Neural progenitor cell (in vitro differentiated cells): ENCODE measurements around the gene OVOL3. TPM values are rescaled to one million over a fixed set of nuclear protein-coding genes. Genes with fewer than 3 reads are reported as not detected.

Source experiments
- DNase-seq: peaks from one replicate; pipeline ENCODE4 v3.0.0-alpha.2; 2016; ENCODE audit warnings: low spot score
- H2AFZ ChIP-seq: fragments of 200-600 bp; sonication (generic); replicated peaks from 2 replicates; pipeline ENCODE4 v1.6.1; 2016; ENCODE audit warnings: antibody characterized with exemption
- H3F3A ChIP-seq: fragments of 200-600 bp; sonication (generic); 2 replicates; pipeline ENCODE4 v1.6.1; 2016; ENCODE audit warnings: antibody characterized with exemption, low read depth
- H3K27ac ChIP-seq: fragments of 200-600 bp; sonication (generic); 2 replicates; pipeline ENCODE4 v1.5.1; 2016; ENCODE audit warnings: mild to moderate bottlenecking
- H3K27me3 ChIP-seq: fragments of 200-600 bp; sonication (generic); 2 replicates; pipeline ENCODE4 v1.6.1; 2016; ENCODE audit warnings: mild to moderate bottlenecking, moderate library complexity
- H3K36me3 ChIP-seq: fragments of 200-600 bp; sonication (generic); 2 replicates; pipeline ENCODE4 v1.5.1; 2016
- H3K4me1 ChIP-seq: fragments of 200-600 bp; sonication (generic); 2 replicates; pipeline ENCODE4 v1.6.1; 2016; ENCODE audit warnings: mixed run types
- H3K4me2 ChIP-seq: fragments of 200-600 bp; sonication (generic); 2 replicates; pipeline ENCODE4 v1.6.1; 2016
- H3K4me3 ChIP-seq: fragments of 200-600 bp; sonication (generic); 2 replicates; pipeline ENCODE4 v1.5.1; 2016
- H3K79me2 ChIP-seq: fragments of 200-600 bp; sonication (generic); 2 replicates; pipeline ENCODE4 v1.6.1; 2016; ENCODE audit warnings: low read depth
- H3K9ac ChIP-seq: fragments of 200-600 bp; sonication (generic); 2 replicates; pipeline ENCODE4 v1.6.1; 2016
- H3K9me3 ChIP-seq: fragments of 200-600 bp; sonication (generic); 2 replicates; pipeline ENCODE4 v1.5.1; 2016; ENCODE audit warnings: low read depth
- H4K20me1 ChIP-seq: fragments of 200-600 bp; sonication (generic); 2 replicates; pipeline ENCODE4 v1.6.1; 2016; ENCODE audit warnings: low read depth
- H3K27ac Mint-ChIP-seq: 3 replicates; pipeline ENCODE4 v1.8.0; 2021; ENCODE audit warnings: mixed read lengths
- H3K27me3 Mint-ChIP-seq: 2 replicates; pipeline ENCODE4 v1.8.0; 2022; ENCODE audit warnings: low read depth, mild to moderate bottlenecking, inconsistent platforms, moderate library complexity, mixed read lengths; ENCODE audit not compliant: insufficient read depth
- H3K36me3 Mint-ChIP-seq: 3 replicates; pipeline ENCODE4 v1.8.0; 2021; ENCODE audit warnings: mixed read lengths
- H3K4me1 Mint-ChIP-seq: 3 replicates; pipeline ENCODE4 v1.8.0; 2021; ENCODE audit warnings: mixed read lengths
- H3K4me3 Mint-ChIP-seq: 3 replicates; pipeline ENCODE4 v1.8.0; 2021; ENCODE audit warnings: mild to moderate bottlenecking, moderate library complexity, mixed read lengths
- H3K9me3 Mint-ChIP-seq: 3 replicates; pipeline ENCODE4 v1.8.0; 2020; ENCODE audit warnings: mixed read lengths
- EZH2 ChIP-seq: fragments of 200-600 bp; sonication (generic); IDR thresholded peaks from 2 replicates; pipeline ENCODE4 v1.6.1; 2017; ENCODE audit warnings: antibody characterized with exemption, mild to moderate bottlenecking, moderate library complexity
- EZH2phosphoT487 ChIP-seq: fragments of 200-600 bp; sonication (generic); IDR thresholded peaks from 2 replicates; pipeline ENCODE4 v1.6.1; 2017; ENCODE audit warnings: antibody characterized with exemption
- total RNA-seq: library from RNA; depleted of rRNA; stranded (reverse); fragments of >200 nt; gene quantifications from 2 replicates; pipeline ENCODE4 v1.2.3, GENCODE V29; 2015; ENCODE audit warnings: low replicate concordance
- TF ChIP-seq, protein P1 (sequence below): fragments of 200-600 bp; sonication (generic); IDR thresholded peaks from 2 replicates; pipeline ENCODE4 v1.5.1; 2017; ENCODE audit warnings: antibody characterized with exemption, mild to moderate bottlenecking

Gene OVOL3
- total RNA-seq, 1 donor from 2014 or later: not detected

DNA sequence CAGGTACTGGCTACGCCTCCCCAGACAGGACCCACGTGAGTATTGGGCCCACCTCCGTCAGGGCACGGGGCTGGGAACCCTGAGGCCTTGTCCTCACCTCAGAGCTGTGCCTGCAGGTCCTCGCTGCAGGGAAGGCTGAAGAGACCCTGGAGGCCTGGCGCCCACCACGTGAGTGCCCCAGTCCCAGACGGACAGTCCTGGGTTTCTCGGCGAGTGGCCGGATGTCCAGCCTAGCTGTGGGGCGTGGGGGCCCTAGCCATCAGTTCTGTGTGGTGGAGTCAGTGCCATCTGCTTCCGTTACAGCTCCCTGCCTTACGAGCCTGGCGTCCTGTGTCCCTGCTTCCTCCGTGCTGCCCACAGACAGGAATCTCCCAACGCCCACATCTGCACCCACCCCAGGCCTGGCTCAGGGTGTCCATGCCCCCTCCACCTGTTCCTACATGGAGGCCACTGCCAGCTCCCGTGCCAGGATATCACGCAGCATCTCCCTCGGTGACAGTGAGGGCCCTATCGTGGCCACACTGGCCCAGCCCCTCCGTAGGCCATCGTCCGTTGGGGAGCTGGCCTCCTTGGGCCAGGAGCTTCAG lies 7.8 kb upstream of the OVOL3 start:
- no peak for TF ChIP-seq EZH2phosphoT487
- no peak for TF ChIP-seq EZH2
- TF ChIP-seq, protein P1, sequence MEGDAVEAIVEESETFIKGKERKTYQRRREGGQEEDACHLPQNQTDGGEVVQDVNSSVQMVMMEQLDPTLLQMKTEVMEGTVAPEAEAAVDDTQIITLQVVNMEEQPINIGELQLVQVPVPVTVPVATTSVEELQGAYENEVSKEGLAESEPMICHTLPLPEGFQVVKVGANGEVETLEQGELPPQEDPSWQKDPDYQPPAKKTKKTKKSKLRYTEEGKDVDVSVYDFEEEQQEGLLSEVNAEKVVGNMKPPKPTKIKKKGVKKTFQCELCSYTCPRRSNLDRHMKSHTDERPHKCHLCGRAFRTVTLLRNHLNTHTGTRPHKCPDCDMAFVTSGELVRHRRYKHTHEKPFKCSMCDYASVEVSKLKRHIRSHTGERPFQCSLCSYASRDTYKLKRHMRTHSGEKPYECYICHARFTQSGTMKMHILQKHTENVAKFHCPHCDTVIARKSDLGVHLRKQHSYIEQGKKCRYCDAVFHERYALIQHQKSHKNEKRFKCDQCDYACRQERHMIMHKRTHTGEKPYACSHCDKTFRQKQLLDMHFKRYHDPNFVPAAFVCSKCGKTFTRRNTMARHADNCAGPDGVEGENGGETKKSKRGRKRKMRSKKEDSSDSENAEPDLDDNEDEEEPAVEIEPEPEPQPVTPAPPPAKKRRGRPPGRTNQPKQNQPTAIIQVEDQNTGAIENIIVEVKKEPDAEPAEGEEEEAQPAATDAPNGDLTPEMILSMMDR: no peak
- Histone ChIP-seq H3K27me3 (no peaks in the 10 kb centered on the region), H3K9ac (no peak overlapping the region), H3K9me3 (no peaks in the 10 kb centered on the region), H3K4me3 (no peak overlapping the region), H3K4me2 (no peak overlapping the region), H2AFZ (no peak overlapping the region), H3K79me2 (no peaks in the 10 kb centered on the region), H3K36me3 (no peaks in the 10 kb centered on the region), H4K20me1 (no peaks in the 10 kb centered on the region), H3K4me1 (no peaks in the 10 kb centered on the region), H3K27ac (no peak overlapping the region), H3F3A (peaks cover 8% of the 10 kb centered on the region)
- Mint-ChIP-seq H3K9me3 (no peaks in the 10 kb centered on the region), H3K4me1 (peaks cover 5% of the 10 kb centered on the region), H3K36me3 (peaks cover 7% of the 10 kb centered on the region), H3K27ac (no peak overlapping the region), H3K4me3 (no peak overlapping the region), H3K27me3 (peaks cover 4% of the 10 kb centered on the region)
- DNase-seq: no peak

DNA sequence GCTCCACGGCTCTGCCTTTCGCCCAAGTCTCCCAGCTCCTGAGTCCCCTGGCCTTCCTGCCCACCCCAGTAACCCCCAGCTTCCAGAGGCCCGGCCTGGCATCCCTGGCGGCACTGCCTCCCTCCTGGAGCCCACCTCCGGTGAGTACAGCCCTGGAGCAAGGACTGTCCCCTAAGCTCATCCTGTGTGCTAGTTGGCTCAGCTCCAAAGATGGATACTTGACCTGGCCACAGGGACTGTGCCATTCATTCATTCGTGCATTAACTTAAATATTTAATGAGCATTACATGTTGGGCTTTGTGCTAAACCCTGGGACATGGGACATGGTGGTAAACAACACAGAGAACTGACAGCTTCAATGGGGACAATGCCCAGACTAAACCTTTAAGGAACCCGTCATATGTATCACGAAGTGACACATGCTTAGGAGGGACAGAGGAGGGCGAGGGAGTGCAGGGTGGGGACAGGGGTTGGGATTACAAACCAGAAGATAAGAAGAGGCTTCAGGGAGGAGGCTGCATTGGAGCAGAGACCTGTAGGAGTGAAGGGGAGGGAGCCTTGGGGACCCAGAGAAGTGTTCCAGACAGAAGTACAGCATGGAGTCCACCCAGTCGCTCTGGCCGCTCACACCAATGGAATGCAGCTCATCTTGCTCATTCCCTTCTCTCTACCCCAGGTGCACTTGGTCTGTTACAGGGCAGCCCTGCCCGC lies 6.9 kb upstream of the OVOL3 start:
- Mint-ChIP-seq H3K27me3 (peaks cover 4% of the 10 kb centered on the region), H3K9me3 (no peaks in the 10 kb centered on the region), H3K36me3 (peaks cover 5% of the 10 kb centered on the region), H3K4me3 (no peak overlapping the region), H3K27ac (no peak overlapping the region), H3K4me1 (peaks cover 5% of the 10 kb centered on the region)
- Histone ChIP-seq H3K79me2 (no peaks in the 10 kb centered on the region), H4K20me1 (no peaks in the 10 kb centered on the region), H2AFZ (no peak overlapping the region), H3K4me3 (no peak overlapping the region), H3K36me3 (no peaks in the 10 kb centered on the region), H3K4me1 (no peaks in the 10 kb centered on the region), H3K4me2 (no peak overlapping the region), H3K27me3 (no peaks in the 10 kb centered on the region), H3F3A (peaks cover 8% of the 10 kb centered on the region), H3K9me3 (no peaks in the 10 kb centered on the region), H3K9ac (no peak overlapping the region), H3K27ac (no peak overlapping the region)
- DNase-seq: no peak
- TF ChIP-seq EZH2phosphoT487 (no peak), EZH2 (no peak)
- TF ChIP-seq, protein P1: no peak

DNA sequence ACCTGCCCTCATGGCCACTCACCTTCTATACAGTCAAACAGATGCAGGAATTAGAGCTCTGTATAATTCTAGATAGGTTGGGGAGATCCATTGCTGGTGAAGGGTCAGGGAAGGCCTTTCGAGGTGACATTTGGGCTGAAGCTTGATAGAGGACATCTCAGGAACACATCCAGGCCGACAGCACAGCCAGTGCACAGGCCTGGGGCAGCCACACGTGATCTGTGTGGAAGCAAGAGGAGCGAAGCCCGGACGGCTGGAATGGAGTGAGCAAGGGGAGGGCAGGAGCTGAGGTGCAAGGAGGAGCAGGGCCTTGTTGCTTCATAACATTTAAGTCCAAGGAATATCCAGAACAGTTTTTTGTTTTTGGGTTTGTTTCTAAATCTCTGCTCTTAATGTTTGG lies 4.5 kb upstream of the OVOL3 start:
- no peak for DNase-seq

More for the DNA sequence above, 4.5 kb upstream of the OVOL3 start:
- H3K4me3 Mint-ChIP-seq: no peak overlapping the region
- no peak overlapping the region for H2AFZ ChIP-seq
- TF ChIP-seq, protein P1: no peak
- TF ChIP-seq EZH2phosphoT487 (no peak), EZH2 (no peak)
- peaks cover 24% of the 10 kb centered on the region for H3F3A ChIP-seq
- H3K4me1 Mint-ChIP-seq: peaks cover 6% of the 10 kb centered on the region
- H3K27ac Mint-ChIP-seq: peak overlapping the region; percentile 74
- H3K36me3 ChIP-seq: no peaks in the 10 kb centered on the region
- no peaks in the 10 kb centered on the region for H3K27me3 ChIP-seq
- peaks cover 2% of the 10 kb centered on the region for H3K27me3 Mint-ChIP-seq
- H3K36me3 Mint-ChIP-seq: peaks cover 5% of the 10 kb centered on the region
- H3K9me3 ChIP-seq: no peaks in the 10 kb centered on the region
- H3K27ac ChIP-seq: no peak overlapping the region
- H3K9ac ChIP-seq: no peak overlapping the region
- H3K4me3 ChIP-seq: no peak overlapping the region
- no peak overlapping the region for H3K4me2 ChIP-seq
- no peaks in the 10 kb centered on the region for H3K9me3 Mint-ChIP-seq
- peaks cover 10% of the 10 kb centered on the region for H3K4me1 ChIP-seq
- H3K79me2 ChIP-seq: no peaks in the 10 kb centered on the region
- peaks cover 5% of the 10 kb centered on the region for H4K20me1 ChIP-seq
